Medulla oblongata (tissue), 1 donor: ENCODE data around the gene TMEM25.
A peak's percentile ranks its signal among the peaks of the same experiment; 100 is the strongest.
"Not testable (repeated sequence)": the region's sequence is repeated elsewhere in the genome, so short reads cannot be mapped to it uniquely, and the experiment has no call there.

Source experiments
- DNase-seq: peaks from one replicate; pipeline ENCODE4 v3.0.0-alpha.2; 2015; ENCODE audit errors: extremely low spot score

TMEM25 gene

DNA sequence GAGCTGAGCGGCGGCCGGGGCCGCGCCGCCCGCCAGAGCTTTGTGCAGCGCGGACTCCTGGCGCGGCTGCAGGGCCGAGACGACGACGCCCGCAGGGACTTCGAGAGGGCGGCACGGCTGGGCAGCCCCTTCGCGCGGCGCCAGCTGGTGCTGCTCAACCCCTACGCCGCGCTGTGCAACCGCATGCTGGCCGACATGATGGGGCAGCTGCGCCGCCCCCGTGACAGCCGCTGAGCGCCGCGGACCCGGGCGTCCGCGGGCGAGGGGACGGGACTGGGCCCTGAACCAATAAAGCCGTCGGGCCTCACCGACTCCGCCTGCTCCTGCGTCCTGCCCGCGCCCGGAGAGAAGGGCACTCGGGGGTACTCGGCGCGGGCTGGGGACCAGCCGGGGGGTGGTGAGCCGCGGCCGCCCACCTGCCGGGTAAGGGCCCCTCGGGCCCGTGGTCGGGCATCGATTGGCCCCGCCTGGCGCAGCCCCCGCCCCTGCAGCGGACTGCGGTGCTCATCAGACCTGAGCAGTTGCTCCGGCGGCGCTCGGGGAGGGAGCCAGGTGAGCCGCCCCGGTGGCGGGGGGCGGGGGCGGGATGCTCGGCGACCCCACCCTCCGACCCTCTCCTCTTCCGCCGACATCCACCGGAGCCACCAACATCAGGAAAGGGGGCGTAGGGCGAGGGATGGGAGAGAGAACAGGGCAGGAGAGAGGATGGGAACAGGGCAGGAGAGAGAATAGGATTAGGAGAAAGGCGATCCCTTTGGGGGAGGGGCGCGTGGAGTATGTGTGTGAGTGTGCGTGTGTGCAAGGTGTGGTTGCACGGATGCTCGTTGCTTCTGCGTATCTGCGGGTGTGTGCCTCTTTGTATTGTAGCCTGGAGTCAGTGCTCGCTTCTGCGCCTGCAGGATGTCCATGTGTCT, at the start of gene TMEM25:
TSS of gene TMEM25 (plus strand) at position 510 of the 914 bp plus-strand sequence. CDS start 610 bp downstream, outside the sequence.
- DNase-seq: peak; percentile 66

DNA sequence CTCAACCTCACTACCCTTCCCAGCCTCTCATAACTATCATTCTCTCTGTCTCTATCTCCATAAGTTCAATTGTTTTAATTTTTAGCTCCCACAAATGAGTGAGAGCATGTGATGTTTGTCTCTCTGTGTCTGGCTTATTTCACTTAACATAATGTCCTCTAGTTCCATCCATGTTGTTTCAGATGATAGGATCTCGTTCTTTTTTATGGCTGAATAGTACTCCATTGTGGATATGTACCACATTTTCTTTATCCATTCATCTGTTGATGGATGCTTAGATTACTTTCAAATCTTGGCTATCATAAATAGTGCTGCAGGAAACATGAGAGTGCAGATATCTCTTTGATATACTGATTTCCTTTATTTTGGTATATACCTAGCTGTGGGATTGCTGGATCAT, 49.8 kb upstream of the TMEM25 start:
- DNase-seq: not testable (repeated sequence)

DNA sequence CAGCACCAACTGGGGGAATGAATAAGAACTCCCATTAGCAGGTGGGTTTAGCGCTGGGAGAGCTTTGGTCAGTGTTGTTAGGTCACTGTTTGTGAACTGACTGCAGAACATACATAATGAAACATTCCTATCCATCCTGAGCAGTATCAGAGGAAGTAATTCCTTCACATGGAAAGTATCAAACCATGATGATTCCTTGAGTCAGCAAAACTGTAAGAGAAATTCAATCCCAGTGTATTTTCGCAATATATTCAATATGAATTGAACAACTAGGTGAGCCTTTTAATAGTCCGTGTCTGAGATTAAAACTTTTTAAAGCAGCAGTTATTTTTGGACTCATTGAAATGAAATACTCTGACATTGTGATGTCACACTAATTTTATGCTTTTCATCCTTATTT, 46.6 kb upstream of the TMEM25 start:
- DNase-seq: no peak

DNA sequence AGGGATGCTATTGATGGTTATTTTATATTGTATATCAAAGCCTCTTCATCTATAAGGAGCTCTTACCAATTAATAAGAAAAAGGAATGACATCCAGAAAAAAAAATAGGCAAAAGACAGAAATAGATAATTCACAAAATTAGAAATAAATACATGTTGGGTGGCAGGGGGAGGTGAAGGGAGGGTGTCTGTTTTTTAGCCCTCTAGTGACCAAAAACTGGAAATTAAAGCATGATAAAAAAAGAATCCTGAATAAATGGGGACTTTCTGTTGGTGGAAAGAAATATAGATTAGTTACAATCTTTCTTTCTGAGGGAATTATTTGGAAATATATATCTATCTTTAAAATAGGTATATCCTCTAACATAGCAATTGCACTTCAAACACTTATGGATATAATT, 45.7 kb upstream of the TMEM25 start:
- no peak for DNase-seq

DNA sequence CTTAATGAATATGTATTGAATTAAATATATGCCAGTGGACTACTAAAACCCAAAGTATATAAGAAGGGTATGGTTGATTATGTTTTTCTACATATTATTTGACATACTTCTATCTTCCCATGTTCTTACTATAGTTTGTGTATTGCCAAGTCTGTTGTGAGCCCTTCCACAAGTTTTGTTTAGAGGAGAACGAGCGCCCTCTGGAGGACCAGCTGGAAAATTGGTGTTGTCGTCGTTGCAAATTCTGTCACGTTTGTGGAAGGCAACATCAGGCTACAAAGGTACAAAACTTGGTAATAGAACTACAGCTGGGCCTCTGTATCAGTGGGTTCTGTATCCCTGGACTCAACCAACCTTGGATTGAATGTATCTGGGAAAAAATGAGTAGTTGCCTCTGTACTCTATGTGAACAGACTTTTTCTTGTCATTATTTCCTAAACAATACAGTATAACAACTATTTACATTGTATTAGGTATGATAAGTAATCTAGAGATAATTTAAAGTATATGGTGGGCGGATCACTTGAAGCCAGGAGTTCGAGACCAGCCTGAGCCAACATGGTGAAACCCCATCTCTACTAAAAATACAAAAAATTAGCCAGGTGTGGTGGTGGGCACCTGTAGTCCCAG, 42.4 kb upstream of the TMEM25 start:
- peak; percentile 86 for DNase-seq

GRCh38 chr11:118491041-118491440, 40.0 kb upstream of the TMEM25 start:
- DNase-seq: no peak

DNA sequence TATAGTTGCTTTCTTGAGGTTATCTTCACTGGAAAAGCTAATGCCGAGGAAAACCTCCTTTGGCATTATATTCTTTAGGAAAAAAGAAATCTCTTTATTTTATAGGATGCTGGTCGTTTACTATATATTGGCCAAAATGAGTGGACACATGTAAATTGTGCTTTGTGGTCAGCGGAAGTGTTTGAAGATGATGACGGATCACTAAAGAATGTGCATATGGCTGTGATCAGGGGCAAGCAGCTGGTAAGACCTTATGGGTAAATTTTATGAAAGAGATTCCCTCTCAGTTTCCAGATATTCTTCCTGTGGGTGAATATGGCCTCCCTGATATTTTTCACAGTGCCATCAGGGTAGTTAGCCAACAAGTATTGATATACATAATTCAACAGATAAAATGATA, 33.2 kb upstream of the TMEM25 start:
- no peak for DNase-seq

GRCh38 chr11:118503216-118503615, 27.8 kb upstream of the TMEM25 start:
- DNase-seq: no peak

GRCh38 chr11:118511601-118512000, 19.4 kb upstream of the TMEM25 start:
- DNase-seq: no peak

DNA sequence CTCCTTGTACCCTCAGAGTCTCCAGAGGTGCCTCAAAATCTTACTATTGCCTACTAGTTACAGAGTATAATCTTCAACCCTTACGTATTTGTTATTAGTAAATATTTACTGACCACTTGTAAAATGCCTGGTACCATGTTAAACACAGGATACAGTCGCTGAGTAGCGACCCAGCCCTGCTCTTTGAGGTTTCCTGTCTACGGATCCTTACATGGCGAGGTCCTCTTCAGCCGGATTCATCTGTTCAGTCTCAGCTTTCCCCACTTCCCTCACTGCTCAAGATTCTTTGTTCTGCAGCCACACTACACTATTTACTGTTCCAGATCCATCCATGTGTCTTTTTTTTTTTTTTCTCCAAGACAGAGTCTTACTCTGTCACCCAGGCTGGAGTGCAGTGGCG, 16.9 kb upstream of the TMEM25 start:
- DNase-seq: no peak

DNA sequence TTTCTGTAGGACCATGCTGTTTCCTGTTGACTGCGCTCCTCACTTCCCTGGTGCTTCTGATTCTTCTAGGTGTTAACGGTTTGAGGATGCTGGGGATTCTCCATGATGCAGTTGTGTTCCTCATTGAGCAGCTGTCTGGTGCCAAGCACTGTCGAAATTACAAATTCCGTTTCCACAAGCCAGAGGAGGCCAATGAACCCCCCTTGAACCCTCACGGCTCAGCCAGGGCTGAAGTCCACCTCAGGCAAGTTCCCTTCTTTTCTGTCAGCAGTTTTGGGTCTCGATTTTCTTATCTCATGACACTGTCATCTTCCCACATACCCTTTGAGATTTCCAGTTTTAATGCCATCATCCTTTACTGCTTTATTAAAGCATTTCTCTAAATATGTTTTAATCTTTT, 11.4 kb upstream of the TMEM25 start:
- no peak for DNase-seq

- no peak for DNase-seq
Measured at GRCh38 chr11:118521892-118522311, 9.1 kb upstream of the TMEM25 start.

- DNase-seq: no peak
Measured at GRCh38 chr11:118522571-118523072, 8.4 kb upstream of the TMEM25 start.

GRCh38 chr11:118524356-118524755, 6.6 kb upstream of the TMEM25 start:
- DNase-seq: no peak

GRCh38 chr11:118524757-118525470, 6.1 kb upstream of the TMEM25 start:
- no peak for DNase-seq

DNA sequence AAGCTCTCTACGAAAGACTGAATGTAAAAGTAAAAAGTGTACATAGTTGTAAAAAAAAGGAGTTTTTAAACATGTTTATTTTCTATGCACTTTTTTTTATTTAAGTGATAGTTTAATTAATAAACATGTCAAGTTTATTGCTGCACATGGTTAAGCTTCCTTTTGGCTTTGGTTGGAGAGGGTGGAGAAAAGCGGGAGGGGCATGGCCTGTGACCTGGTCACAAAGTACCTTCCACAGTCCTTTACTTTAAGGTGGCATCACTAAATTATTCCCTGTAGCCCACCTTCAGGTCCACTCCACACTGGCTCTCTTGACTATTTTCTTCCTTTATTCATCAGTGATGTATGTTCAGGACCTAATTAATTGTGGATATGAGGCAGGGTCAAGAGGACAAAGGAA, 4.3 kb upstream of the TMEM25 start:
- DNase-seq: no peak

- DNase-seq: no peak
Measured at GRCh38 chr11:118527109-118527508, 3.9 kb upstream of the TMEM25 start, which contains the start of gene TTC36. Gene TTC36 (plus strand): TSS chr11:118527474. CDS start chr11:118527495, 21 bp downstream.

DNA sequence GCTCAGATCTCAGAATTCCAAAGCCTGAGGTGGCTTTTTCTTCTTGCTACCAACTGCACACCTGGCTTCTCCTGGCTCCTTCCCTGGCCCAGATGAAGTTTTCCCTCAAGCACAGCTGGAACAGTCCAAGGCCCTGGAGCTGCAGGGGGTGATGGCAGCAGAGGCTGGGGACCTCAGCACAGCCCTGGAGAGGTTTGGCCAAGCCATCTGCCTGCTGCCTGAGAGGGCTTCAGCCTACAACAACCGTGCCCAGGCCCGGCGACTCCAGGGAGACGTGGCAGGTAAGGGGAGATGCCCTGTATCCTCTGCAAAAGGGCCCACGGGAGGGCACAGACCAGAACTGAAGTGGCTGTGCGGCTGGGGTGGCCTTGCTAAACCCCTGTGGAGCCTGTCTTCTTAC, 2.5 kb upstream of the TMEM25 start:
- DNase-seq: no peak

DNA sequence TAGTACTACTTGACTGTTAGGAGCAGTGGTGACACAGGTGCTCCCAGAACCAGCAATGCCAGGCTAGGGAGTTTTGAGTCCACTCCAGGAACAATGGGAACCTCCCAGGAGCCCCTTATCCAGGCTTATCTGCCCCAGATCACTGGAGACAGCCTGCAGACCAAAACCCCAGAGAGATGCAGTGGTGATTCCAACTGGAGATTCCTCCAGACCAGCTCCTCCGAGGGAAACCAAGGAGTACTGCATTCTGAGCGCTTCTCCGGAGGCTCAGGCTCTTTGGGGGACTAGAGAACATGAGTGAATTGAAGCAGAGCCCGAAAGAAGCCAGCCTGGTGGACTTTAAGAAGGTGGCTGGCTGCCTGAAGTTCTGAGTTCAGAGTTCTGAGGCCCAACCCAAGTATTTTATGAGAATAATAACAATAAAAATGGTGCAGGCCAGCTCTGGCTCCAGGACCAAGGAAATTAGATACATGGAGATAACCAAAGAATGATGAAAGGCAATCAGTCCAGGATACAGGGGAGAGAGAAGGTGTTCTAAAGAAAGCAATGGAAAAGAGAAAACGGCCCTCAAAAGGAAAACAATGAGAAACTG, 1.3 kb upstream of the TMEM25 start:
- no peak for DNase-seq

DNA sequence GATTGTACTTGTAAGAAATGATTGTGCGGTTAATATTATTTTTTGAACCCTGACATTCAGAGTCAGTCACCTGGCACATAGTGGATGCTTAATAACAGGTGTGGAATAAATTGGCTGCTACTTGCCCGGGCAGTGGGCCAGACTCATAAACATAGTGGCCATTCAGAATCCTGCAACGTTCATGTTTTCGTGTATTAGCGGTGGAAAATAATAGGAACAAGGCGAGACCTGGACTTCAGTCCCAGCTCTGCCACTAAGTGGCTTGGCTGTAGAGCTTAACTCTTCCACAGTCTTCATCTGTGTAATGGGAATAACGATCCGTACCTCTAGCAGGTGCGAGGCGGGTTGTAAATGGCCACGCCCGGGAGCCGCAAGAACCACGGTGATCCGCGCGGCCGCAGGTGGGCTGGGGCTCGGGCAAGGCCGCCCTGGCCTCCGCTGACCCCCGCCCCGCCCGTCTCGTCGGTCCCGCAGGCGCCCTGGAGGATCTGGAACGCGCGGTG, 761 bp upstream of the TMEM25 start:
- DNase-seq: no peak

GRCh38 chr11:118531597-118532084, 649 bp downstream of the TMEM25 start:
- DNase-seq: no peak
